H1 (cell line): ENCODE measurements around the gene BASP1. TPM values are rescaled to one million over a fixed set of nuclear protein-coding genes. Genes with fewer than 3 reads are reported as not detected.

ENCODE experiments used
- CTCF ChIA-PET: fragments of 300-600 bp; sonication (Branson Sonifier 250); formaldehyde crosslinking; loops from one replicate; lab custom pipeline; 2021; ENCODE audit not compliant: partially characterized antibody; lab: Charles Lee
- POLR2A ChIA-PET: fragments of 300-600 bp; sonication (Branson Sonifier 250); formaldehyde crosslinking; loops from one replicate; lab custom pipeline; 2021; ENCODE audit warnings: inconsistent platforms; ENCODE audit not compliant: partially characterized antibody; lab: Charles Lee
- DNase-seq, 2 experiments: peaks; one replicate each; pipeline versions ENCODE4 v3.0.0 to v3.0.0-alpha.2; 2010 to 2022; ENCODE audit warnings: low spot score in 2 of 2, low read depth in 1 of 2, mixed read lengths in 1 of 2
- FAIRE-seq: peaks from 2 replicates; lab custom pipeline; 2011; peaks lifted over from hg19 to GRCh38; lab: Jason Lieb, UNC
- H2AFZ ChIP-seq: 2 replicates; pipeline ENCODE4 v1.8.1; 2012; ENCODE audit warnings: low read length, inconsistent platforms
- H2AK5ac ChIP-seq: 2 replicates; pipeline ENCODE4 v1.6.1; 2013; ENCODE audit warnings: low read depth, low read length
- H2BK120ac ChIP-seq: replicated peaks from 2 replicates; pipeline ENCODE3; 2013; ENCODE audit warnings: low read depth, low read length, inconsistent platforms
- H2BK12ac ChIP-seq: 2 replicates; pipeline ENCODE4 v1.6.1; 2013; ENCODE audit warnings: low read depth, low read length
- H2BK15ac ChIP-seq: 2 replicates; pipeline ENCODE4 v1.6.1; 2013; ENCODE audit warnings: low read length
- H2BK20ac ChIP-seq: 2 replicates; pipeline ENCODE4 v1.6.1; 2013; ENCODE audit warnings: low read length
- H2BK5ac ChIP-seq: 2 replicates; pipeline ENCODE4 v1.6.1; 2013; ENCODE audit warnings: low read depth, low read length
- H3K14ac ChIP-seq: 2 replicates; pipeline ENCODE4 v1.6.1; 2013; ENCODE audit warnings: inconsistent platforms; ENCODE audit not compliant: insufficient read length
- H3K18ac ChIP-seq: 2 replicates; pipeline ENCODE4 v1.6.1; 2013; ENCODE audit warnings: low read length; ENCODE audit errors: extremely low read depth
- H3K23ac ChIP-seq: 2 replicates; pipeline ENCODE4 v1.6.1; 2013; ENCODE audit warnings: inconsistent platforms; ENCODE audit not compliant: insufficient read length
- H3K23me2 ChIP-seq: 2 replicates; pipeline ENCODE4 v1.6.1; 2013; ENCODE audit warnings: low read depth, low read length
- H3K27ac ChIP-seq: 2 replicates; pipeline ENCODE4 v1.6.1; 2011; ENCODE audit warnings: low read depth, low read length, inconsistent platforms
- H3K27me3 ChIP-seq, 4 experiments: replicated peaks in 1 of 4; 1 replicate in 1 of 4; 2 replicates in 3 of 4; pipeline versions ENCODE4 v1.6.1 to v1.8.1; 2011 to 2013; ENCODE audit warnings: low read length in 3 of 4, mild to moderate bottlenecking in 3 of 4, inconsistent platforms in 2 of 4, mixed read lengths in 2 of 4, moderate library complexity in 1 of 4; ENCODE audit not compliant: control insufficient read depth in 3 of 4, insufficient read depth in 3 of 4; ENCODE audit errors: extremely low read depth in 1 of 4
- H3K36me3 ChIP-seq, 4 experiments: 2 replicates each; pipeline versions ENCODE4 v1.6.1 to v1.8.1; 2011 to 2013; ENCODE audit warnings: mild to moderate bottlenecking in 4 of 4, low read length in 3 of 4, moderate library complexity in 2 of 4, control low read depth in 1 of 4, inconsistent platforms in 1 of 4; ENCODE audit not compliant: insufficient read depth in 4 of 4, control insufficient read depth in 2 of 4
- H3K4ac ChIP-seq: replicated peaks from 2 replicates; pipeline ENCODE3; 2013; ENCODE audit warnings: low read length, low read depth, mixed read lengths, inconsistent platforms; ENCODE audit not compliant: insufficient read length
- H3K4me1 ChIP-seq, 4 experiments: replicated peaks in 1 of 4; 1 replicate in 1 of 4; 2 replicates in 3 of 4; pipeline versions ENCODE4 v1.6.1 to v1.8.1; 2011 to 2013; ENCODE audit warnings: low read length in 3 of 4, inconsistent platforms in 2 of 4, mixed read lengths in 1 of 4; ENCODE audit not compliant: insufficient read depth in 4 of 4, control insufficient read depth in 3 of 4
- H3K4me2 ChIP-seq, 2 experiments: 2 replicates each; pipeline versions ENCODE4 v1.6.1 to v1.8.1; 2011 to 2013; ENCODE audit warnings: low read depth in 2 of 2, low read length in 2 of 2, control low read depth in 1 of 2, inconsistent platforms in 1 of 2, mild to moderate bottlenecking in 1 of 2; ENCODE audit not compliant: insufficient read depth in 1 of 2
- H3K4me3 ChIP-seq, 4 experiments: fragments of 200-600, 300-600 bp in 1 of 4; sonication (generic), shearing (Covaris generic), sonication (Bioruptor Twin) in 1 of 4; 2 replicates each; pipeline versions ENCODE4 v1.5.1 to v1.8.1; 2011 to 2016; ENCODE audit warnings: low read length in 4 of 4, low read depth in 3 of 4, control low read depth in 2 of 4, inconsistent platforms in 2 of 4, mild to moderate bottlenecking in 2 of 4, mixed read lengths in 1 of 4, moderate library complexity in 1 of 4; ENCODE audit not compliant: insufficient read depth in 2 of 4; ENCODE audit errors: extremely low read depth in 1 of 4
- H3K56ac ChIP-seq: replicated peaks from 2 replicates; pipeline ENCODE3; 2013; ENCODE audit warnings: low read depth, mild to moderate bottlenecking, mixed read lengths, low read length, inconsistent platforms; ENCODE audit not compliant: insufficient read length
- H3K79me1 ChIP-seq: 2 replicates; pipeline ENCODE4 v1.6.1; 2013; ENCODE audit warnings: low read depth, low read length, control low read depth
- H3K79me2 ChIP-seq, 2 experiments: 2 replicates each; pipeline versions ENCODE4 v1.6.1 to v1.8.1; 2012 to 2013; ENCODE audit warnings: low read length in 2 of 2, mild to moderate bottlenecking in 2 of 2, inconsistent platforms in 1 of 2; ENCODE audit not compliant: insufficient read depth in 2 of 2, control insufficient read depth in 1 of 2
- H3K9ac ChIP-seq, 4 experiments: replicated peaks in 1 of 4; 1 replicate in 1 of 4; 2 replicates in 3 of 4; pipeline versions ENCODE4 v1.6.1 to v1.8.1; 2011 to 2013; ENCODE audit warnings: low read depth in 3 of 4, low read length in 3 of 4, control low read depth in 2 of 4, mild to moderate bottlenecking in 2 of 4, moderate library complexity in 2 of 4, inconsistent platforms in 1 of 4; ENCODE audit errors: extremely low read depth in 1 of 4
- H3K9me3 ChIP-seq, 2 experiments: 2 replicates each; pipeline versions ENCODE4 v1.6.1 to v1.8.1; 2012 to 2013; ENCODE audit warnings: mild to moderate bottlenecking in 2 of 2, moderate library complexity in 2 of 2, control low read depth in 1 of 2, inconsistent platforms in 1 of 2, low read depth in 1 of 2, low read length in 1 of 2, mixed read lengths in 1 of 2; ENCODE audit not compliant: insufficient read depth in 2 of 2
- H4K20me1 ChIP-seq, 2 experiments: replicated peaks in 1 of 2; 2 replicates each; pipeline versions ENCODE3 to v1.8.1; 2011 to 2013; ENCODE audit warnings: inconsistent platforms in 2 of 2, low read length in 2 of 2, mild to moderate bottlenecking in 1 of 2; ENCODE audit not compliant: insufficient read depth in 2 of 2, control insufficient read depth in 1 of 2
- H4K5ac ChIP-seq: 2 replicates; pipeline ENCODE4 v1.6.1; 2013; ENCODE audit warnings: low read length, low read depth, mixed read lengths, inconsistent platforms; ENCODE audit not compliant: insufficient read length
- H4K8ac ChIP-seq: 2 replicates; pipeline ENCODE4 v1.8.0; 2013; ENCODE audit warnings: mild to moderate bottlenecking, moderate library complexity, low read length, inconsistent platforms; ENCODE audit not compliant: insufficient read depth; ENCODE audit errors: extremely low read depth
- H4K91ac ChIP-seq: replicated peaks from 2 replicates; pipeline ENCODE3; 2013; ENCODE audit warnings: low read length, mixed read lengths, inconsistent platforms; ENCODE audit not compliant: insufficient read length
- CEBPB ChIP-seq: IDR thresholded peaks from 2 replicates; pipeline ENCODE4 v1.6.1; 2012; ENCODE audit warnings: low read depth, low read length
- CTBP2 ChIP-seq: IDR thresholded peaks from 2 replicates; pipeline ENCODE4 v1.7.0; 2011; ENCODE audit warnings: borderline replicate concordance, mild to moderate bottlenecking, moderate library complexity, mixed read lengths, low read length; ENCODE audit not compliant: insufficient read depth, insufficient read length
- JUN ChIP-seq: IDR thresholded peaks from 2 replicates; pipeline ENCODE4 v1.6.1; 2011; ENCODE audit warnings: low read depth, mild to moderate bottlenecking, improper control_type of control experiment, low read length
- RAD21 ChIP-seq, 2 experiments: IDR thresholded peaks in 1 of 2; conservative IDR thresholded peaks in 1 of 2; 2 replicates each; pipeline ENCODE4 v1.6.1; 2011; ENCODE audit warnings: low read depth in 2 of 2, low read length in 2 of 2, improper control_type of control experiment in 1 of 2, inconsistent platforms in 1 of 2, mild to moderate bottlenecking in 1 of 2, moderate library complexity in 1 of 2
- RBBP5 ChIP-seq: IDR thresholded peaks from 2 replicates; pipeline ENCODE4 v1.7.1; 2012; ENCODE audit warnings: low read depth, mild to moderate bottlenecking, inconsistent platforms, low read length, moderate library complexity, borderline replicate concordance
- RXRA ChIP-seq: IDR thresholded peaks from 2 replicates; pipeline ENCODE4 v1.6.1; 2011; ENCODE audit warnings: low read depth, mild to moderate bottlenecking, low read length, moderate library complexity; ENCODE audit not compliant: insufficient read depth
- ZNF274 ChIP-seq: IDR thresholded peaks from 2 replicates; pipeline ENCODE4 v1.7.0; 2012; ENCODE audit warnings: low read length, borderline replicate concordance; ENCODE audit errors: extremely low read depth
- WGBS, 2 experiments: shearing (Covaris generic) in 1 of 2; methylation state at CpG; one replicate each; pipeline versions ENCODE4 v1.1.6 to v1.1.7; 2013 to 2015; ENCODE audit warnings: low lambda C conversion rate in 2 of 2, mixed read lengths in 2 of 2, inconsistent platforms in 1 of 2, low coverage in 1 of 2, missing lambda C conversion rate in 1 of 2; ENCODE audit not compliant: insufficient replicate concordance in 2 of 2, insufficient coverage in 1 of 2, insufficient read length in 1 of 2; ENCODE audit errors: extremely low coverage in 1 of 2, missing lambda C conversion rate in 1 of 2; 5-methylcytosine and 5-hydroxymethylcytosine counted together
- polyA plus RNA-seq, 7 experiments: library from polyadenylated mRNA; depleted of rRNA in 3 of 7; stranded (reverse) in 5 of 7; unstranded in 2 of 7; fragments of >200 nt in 5 of 7; fragments of 200-250 nt in 2 of 7; gene quantifications; 1 replicate in 5 of 7; 2 replicates in 1 of 7; 4 replicates in 1 of 7; pipeline versions ENCODE4 v1.2.1 to v1.2.3, GENCODE V29; 2011 to 2013; ENCODE audit warnings: missing spikeins in 2 of 7, mixed read lengths in 2 of 7
- total RNA-seq: library from RNA; stranded (reverse); fragmentation: NEBNext Ultra II Directional; extraction: Animal tissue kit (Norgen Biotek cat#: 25700); gene quantifications from 2 replicates; pipeline ENCODE4 v1.2.1, GENCODE V29; 2021

The BASP1 gene
- total and polyA plus RNA-seq, 2 of the 8 experiments (the other 6 are each of a cell fraction or from before 2014, with no cell fraction given): 95.2 to 104 TPM

DNA sequence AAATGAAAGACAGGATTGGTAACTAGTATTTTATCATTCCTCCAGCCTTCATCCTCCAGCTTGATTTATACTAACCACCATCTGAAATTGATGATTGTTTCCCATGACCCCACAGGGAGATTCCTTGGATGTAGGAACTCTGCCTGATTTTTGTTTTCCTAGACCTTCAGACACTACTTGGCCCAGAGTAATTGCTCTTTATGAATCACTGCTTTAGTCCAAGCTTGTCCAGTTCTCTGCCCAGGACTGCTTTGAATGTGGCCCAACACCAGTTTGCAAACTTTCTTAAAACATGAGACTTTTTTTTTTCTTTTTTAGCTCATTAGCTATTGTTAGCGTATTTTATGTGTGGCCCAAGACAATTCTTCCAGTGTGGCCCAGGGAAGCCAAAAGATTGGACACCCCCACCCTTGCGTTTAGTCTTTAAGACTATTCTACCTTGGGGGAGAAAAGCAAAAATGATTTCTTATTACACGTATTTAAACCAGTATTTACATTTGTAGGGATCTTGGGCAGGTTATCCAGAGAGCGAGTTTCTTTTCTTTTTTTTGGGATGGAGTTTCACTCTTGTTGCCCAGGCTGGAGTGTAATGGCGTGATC lies 18.4 kb downstream of the BASP1 start:
- no peak overlapping the region for H4K8ac ChIP-seq
- no peak overlapping the region for H2AFZ ChIP-seq
- H3K23ac ChIP-seq: no peak overlapping the region
- H2BK5ac ChIP-seq: no peak overlapping the region
- no peak overlapping the region for H2BK120ac ChIP-seq
- H3K27me3 ChIP-seq: no peaks in the 10 kb centered on the region
- FAIRE-seq: no peak
- H3K27ac ChIP-seq: no peak overlapping the region
- peaks cover 3 to 90% of the 10 kb centered on the region in 2 experiments for H3K79me2 ChIP-seq
- H4K20me1 ChIP-seq: peaks cover 2 to 15% of the 10 kb centered on the region in 2 experiments
- no peak overlapping the region for H3K4ac ChIP-seq
- H2BK20ac ChIP-seq: no peak overlapping the region
- H3K4me3 ChIP-seq: no peak overlapping the region
- DNase-seq: no peak
- ChIA-PET POLR2A (interaction anchor here (0.5 to 0.6 kb wide), 2 partner anchors 49 to 58 kb away, joined by 3 to 4 read pairs; no protein-coding TSS in a partner anchor), CTCF (interaction anchor here (0.6 to 2.2 kb wide), 5 partner anchors 10 to 1053 kb away, joined by 3 to 8 read pairs (median 4); no protein-coding TSS in a partner anchor)
- no peak overlapping the region for H2BK12ac ChIP-seq
- H3K56ac ChIP-seq: no peak overlapping the region
- no peaks in the 10 kb centered on the region for H3K23me2 ChIP-seq
- H2BK15ac ChIP-seq: no peak overlapping the region
- H2AK5ac ChIP-seq: no peak overlapping the region
- H3K79me1 ChIP-seq: peaks cover 3% of the 10 kb centered on the region; the same call in 1 of the 2 replicates
- H3K9ac ChIP-seq: no peak overlapping the region
- no peak overlapping the region for H4K5ac ChIP-seq
- WGBS, 2 experiments: 85% methylated on average over 5 of the region's 5 CpGs; no CpG with 5 or more reads in 1 of the 2 experiments
- no peak overlapping the region for H4K91ac ChIP-seq
- no peak overlapping the region for H3K18ac ChIP-seq
- H3K14ac ChIP-seq: no peak overlapping the region
- no peaks in the 10 kb centered on the region for H3K9me3 ChIP-seq
- peaks cover 0 to 5% (median 0%) of the 10 kb centered on the region in 4 experiments; a peak in 2 of 7 replicates for H3K4me1 ChIP-seq
- no peak overlapping the region for H3K4me2 ChIP-seq
- no peak for TF ChIP-seq RAD21 (IDR thresholded peaks at IDR 0.05 in 1 of 2, conservative IDR thresholded peaks at IDR 0.05 in 1 of 2; ENCODE audit: low read depth in 2 of 2, low read length in 2 of 2)
- no peak for TF ChIP-seq ZNF274
- no peak for TF ChIP-seq RBBP5
- TF ChIP-seq CTBP2: no peak
- no peak for TF ChIP-seq RXRA
- TF ChIP-seq JUN: no peak
- no peak for TF ChIP-seq CEBPB
- H3K36me3 ChIP-seq: peaks cover 0 to 12% (median 2%) of the 10 kb centered on the region in 4 experiments; a peak in 2 of 8 replicates
